DOHH2 (cell line): Measurements from ENCODE around the gene INPP4B.

ENCODE experiments used
- H3F3A ChIP-seq: fragments of 200-600 bp; sonication (generic), shearing (Covaris generic); 2 replicates; pipeline ENCODE4 v1.6.0; 2016; ENCODE audit warnings: antibody characterized with exemption, mild to moderate bottlenecking; ENCODE audit not compliant: control insufficient read depth, insufficient read depth
- H3K27ac ChIP-seq: fragments of 200-600 bp; sonication (generic); 2 replicates; pipeline ENCODE4 v1.5.1; 2014; ENCODE audit warnings: low read depth, mild to moderate bottlenecking, low read length, moderate library complexity
- H3K27me3 ChIP-seq: fragments of 200-600 bp; sonication (generic); 2 replicates; pipeline ENCODE4 v1.6.1; 2014; ENCODE audit warnings: mild to moderate bottlenecking, low read length, mixed read lengths; ENCODE audit not compliant: control insufficient read depth
- H3K36me3 ChIP-seq: fragments of 200-600 bp; sonication (generic); 2 replicates; pipeline ENCODE4 v1.6.1; 2014; ENCODE audit warnings: mild to moderate bottlenecking, low read length, moderate library complexity, mixed read lengths; ENCODE audit not compliant: control insufficient read depth
- H3K4me1 ChIP-seq: fragments of 200-600 bp; sonication (generic); 2 replicates; pipeline ENCODE4 v1.6.1; 2014; ENCODE audit warnings: mild to moderate bottlenecking, low read length, mixed read lengths; ENCODE audit not compliant: control insufficient read depth
- H3K4me2 ChIP-seq: fragments of 200-600 bp; sonication (generic); 2 replicates; pipeline ENCODE4 v1.6.0; 2014; ENCODE audit warnings: mild to moderate bottlenecking, low read length, moderate library complexity
- H3K4me3 ChIP-seq: fragments of 200-600 bp; sonication (generic); 2 replicates; pipeline ENCODE4 v1.5.1; 2014; ENCODE audit warnings: mild to moderate bottlenecking, low read length, mixed read lengths
- H3K79me2 ChIP-seq: fragments of 200-600 bp; sonication (generic); 2 replicates; pipeline ENCODE4 v1.6.1; 2014; ENCODE audit warnings: mild to moderate bottlenecking, low read length, mixed read lengths; ENCODE audit not compliant: control insufficient read depth
- H3K9me2 ChIP-seq: fragments of 200-600 bp; sonication (generic); replicated peaks from 2 replicates; pipeline ENCODE4 v1.6.1; 2014; ENCODE audit warnings: mild to moderate bottlenecking, low read length, mixed read lengths; ENCODE audit not compliant: control insufficient read depth
- H3K9me3 ChIP-seq: fragments of 200-600 bp; sonication (generic); 2 replicates; pipeline ENCODE4 v1.6.1; 2014; ENCODE audit warnings: antibody characterized with exemption, low read length, mixed read lengths; ENCODE audit not compliant: control insufficient read depth, insufficient read depth
- H4K20me1 ChIP-seq: fragments of 200-600 bp; sonication (generic); 2 replicates; pipeline ENCODE4 v1.6.0; 2014; ENCODE audit warnings: low read depth, mild to moderate bottlenecking, antibody characterized with exemption, low read length, moderate library complexity; ENCODE audit not compliant: control insufficient read depth, insufficient read depth
- CTCF ChIP-seq: fragments of 200-600 bp; sonication (generic); IDR thresholded peaks from one replicate; pipeline ENCODE4 v1.5.1; 2014; ENCODE audit warnings: antibody characterized with exemption, mild to moderate bottlenecking, low read depth, low read length; ENCODE audit not compliant: poor library complexity, severe bottlenecking
- EZH2phosphoT487 ChIP-seq: fragments of 200-600 bp; sonication (generic); IDR thresholded peaks from 2 replicates; pipeline ENCODE4 v1.6.1; 2017; ENCODE audit warnings: borderline replicate concordance, mild to moderate bottlenecking, antibody characterized with exemption, low read length, moderate library complexity, mixed read lengths

Gene INPP4B

GRCh38 chr4:142607976-142608375, 238.1 kb downstream of the INPP4B start:
- no peaks in the 10 kb centered on the region for H3K9me3 ChIP-seq
- H3F3A ChIP-seq, result no peaks in the 10 kb centered on the region
- no peak overlapping the region for H3K4me3 ChIP-seq
- H4K20me1 ChIP-seq, result no peaks in the 10 kb centered on the region
- H3K27me3 ChIP-seq, result no peaks in the 10 kb centered on the region
- H3K4me2 ChIP-seq, result no peak overlapping the region
- H3K27ac ChIP-seq, result no peak overlapping the region
- no peak for TF ChIP-seq EZH2phosphoT487
- TF ChIP-seq CTCF, result no peak
- no peaks in the 10 kb centered on the region for H3K9me2 ChIP-seq
- no peaks in the 10 kb centered on the region for H3K4me1 ChIP-seq
- no peaks in the 10 kb centered on the region for H3K36me3 ChIP-seq
- no peaks in the 10 kb centered on the region for H3K79me2 ChIP-seq

- Histone ChIP-seq H4K20me1 (no peaks in the 10 kb centered on the region), H3K36me3 (no peaks in the 10 kb centered on the region), H3K4me3 (no peak overlapping the region), H3F3A (no peaks in the 10 kb centered on the region), H3K9me2 (no peaks in the 10 kb centered on the region), H3K79me2 (no peaks in the 10 kb centered on the region), H3K27me3 (no peaks in the 10 kb centered on the region), H3K4me2 (no peak overlapping the region), H3K9me3 (no peaks in the 10 kb centered on the region), H3K4me1 (no peaks in the 10 kb centered on the region), H3K27ac (no peak overlapping the region)
- TF ChIP-seq EZH2phosphoT487, result no peak
- TF ChIP-seq CTCF, result no peak
Measured at GRCh38 chr4:142600952-142601351, 245.1 kb downstream of the INPP4B start.

GRCh38 chr4:142598132-142598531, 248.0 kb downstream of the INPP4B start:
- no peaks in the 10 kb centered on the region for H4K20me1 ChIP-seq
- H3K27ac ChIP-seq, result no peak overlapping the region
- no peaks in the 10 kb centered on the region for H3K9me3 ChIP-seq
- H3K4me3 ChIP-seq, result no peak overlapping the region
- H3K9me2 ChIP-seq, result no peaks in the 10 kb centered on the region
- no peaks in the 10 kb centered on the region for H3F3A ChIP-seq
- TF ChIP-seq EZH2phosphoT487, result no peak
- no peak for TF ChIP-seq CTCF
- no peaks in the 10 kb centered on the region for H3K79me2 ChIP-seq
- no peak overlapping the region for H3K4me2 ChIP-seq
- no peaks in the 10 kb centered on the region for H3K4me1 ChIP-seq
- H3K27me3 ChIP-seq, result no peaks in the 10 kb centered on the region
- no peaks in the 10 kb centered on the region for H3K36me3 ChIP-seq

- Histone ChIP-seq H3K27ac (no peak overlapping the region), H3K79me2 (no peaks in the 10 kb centered on the region), H3K9me2 (no peaks in the 10 kb centered on the region), H3K4me2 (no peak overlapping the region), H4K20me1 (no peaks in the 10 kb centered on the region), H3F3A (no peaks in the 10 kb centered on the region), H3K9me3 (no peaks in the 10 kb centered on the region), H3K4me1 (no peaks in the 10 kb centered on the region), H3K4me3 (no peak overlapping the region), H3K27me3 (no peaks in the 10 kb centered on the region), H3K36me3 (no peaks in the 10 kb centered on the region)
- TF ChIP-seq EZH2phosphoT487, result no peak
- TF ChIP-seq CTCF, result no peak
Measured at GRCh38 chr4:142596595-142596994, 249.5 kb downstream of the INPP4B start.
